ENCODE data around the gene SLX9. TPM values are rescaled to one million over a fixed set of nuclear protein-coding genes. Genes with fewer than 3 reads are reported as not detected.
"Not testable (repeated sequence)": the region's sequence is repeated elsewhere in the genome, so short reads cannot be mapped to it uniquely, and the experiment has no call there.

The SLX9 gene
- total RNA-seq, 1 experiment from 2014 or later, result 12.2 TPM

GRCh38 chr21:44911068-44911383 is 28.8 kb upstream of the SLX9 start:
- H3K9me3 ChIP-seq (ENCODE audit: low read length), result no peaks in the 10 kb centered on the region
- no peaks in the 10 kb centered on the region for H3K27me3 ChIP-seq (ENCODE audit: low read length)
- H3K9me2 ChIP-seq (replicated peaks; ENCODE audit: insufficient read depth, low read length), result no peaks in the 10 kb centered on the region
- peaks cover 84% of the 10 kb centered on the region for H3K4me1 ChIP-seq (ENCODE audit: low read length)
- no peak for DNase-seq
- H4K20me1 ChIP-seq (ENCODE audit: insufficient read depth, low read depth, low read length), result no peaks in the 10 kb centered on the region; the same call in 1 of the 2 replicates
- no peak overlapping the region for H3K4me3 ChIP-seq (ENCODE audit: low read length)
- H2AFZ ChIP-seq (ENCODE audit: low read length), result no peak overlapping the region
- peaks cover 37% of the 10 kb centered on the region for H3K79me2 ChIP-seq (ENCODE audit: low read length)
- H3K4me2 ChIP-seq (ENCODE audit: low read depth, low read length, poor library complexity, severe bottlenecking), result peak overlapping the region; percentile 52
- peak overlapping the region; percentile 47 for H3K9ac ChIP-seq (ENCODE audit: low read length)
- H3K27ac ChIP-seq (ENCODE audit: low read length), result peak overlapping the region; percentile 81
- peaks cover 10% of the 10 kb centered on the region; the same call in 1 of the 2 replicates for H3K36me3 ChIP-seq (ENCODE audit: insufficient read depth, low read length)

GRCh38 chr21:44911384-44912157 is 28.3 kb upstream of the SLX9 start:
- H3K4me1 ChIP-seq (ENCODE audit: low read length), result peaks cover 88% of the 10 kb centered on the region
- H3K27ac ChIP-seq (ENCODE audit: low read length), result peak overlapping the region; percentile 81
- H3K79me2 ChIP-seq (ENCODE audit: low read length), result peaks cover 37% of the 10 kb centered on the region
- no peaks in the 10 kb centered on the region for H3K27me3 ChIP-seq (ENCODE audit: low read length)
- DNase-seq, result peak; percentile 83
- peaks cover 10% of the 10 kb centered on the region; the same call in 1 of the 2 replicates for H3K36me3 ChIP-seq (ENCODE audit: insufficient read depth, low read length)
- H3K9me2 ChIP-seq (replicated peaks; ENCODE audit: insufficient read depth, low read length), result no peaks in the 10 kb centered on the region
- peak overlapping the region; percentile 52 for H3K4me2 ChIP-seq (ENCODE audit: low read depth, low read length, poor library complexity, severe bottlenecking)
- H3K9me3 ChIP-seq (ENCODE audit: low read length), result no peaks in the 10 kb centered on the region
- peak overlapping the region; percentile 47 for H3K9ac ChIP-seq (ENCODE audit: low read length)
- peak overlapping the region; percentile 5; the same call in 1 of the 2 replicates for H3K4me3 ChIP-seq (ENCODE audit: low read length)
- H4K20me1 ChIP-seq (ENCODE audit: insufficient read depth, low read depth, low read length), result no peaks in the 10 kb centered on the region; the same call in 1 of the 2 replicates
- H2AFZ ChIP-seq (ENCODE audit: low read length), result no peak overlapping the region

- H3K4me2 ChIP-seq (ENCODE audit: low read depth, low read length, poor library complexity, severe bottlenecking), result peak overlapping the region; percentile 52
Measured at GRCh38 chr21:44912158-44912473, 27.7 kb upstream of the SLX9 start.

GRCh38 chr21:44912506-44913412 is 27.1 kb upstream of the SLX9 start:
- peak overlapping the region; percentile 70 for H3K9ac ChIP-seq (ENCODE audit: low read length)
- H3K4me1 ChIP-seq (ENCODE audit: low read length), result peaks cover 93% of the 10 kb centered on the region
- not testable (repeated sequence) for H3K27me3 ChIP-seq (ENCODE audit: low read length); H2AFZ ChIP-seq (ENCODE audit: low read length); H3K36me3 ChIP-seq (ENCODE audit: insufficient read depth, low read length); H4K20me1 ChIP-seq (ENCODE audit: insufficient read depth, low read depth, low read length); H3K9me2 ChIP-seq (replicated peaks; ENCODE audit: insufficient read depth, low read length); DNase-seq; H3K9me3 ChIP-seq (ENCODE audit: low read length)
- peak overlapping the region; percentile 69 for H3K4me2 ChIP-seq (ENCODE audit: low read depth, low read length, poor library complexity, severe bottlenecking)
- H3K79me2 ChIP-seq (ENCODE audit: low read length), result peaks cover 48% of the 10 kb centered on the region
- peak overlapping the region; percentile 45; the same call in 1 of the 2 replicates for H3K4me3 ChIP-seq (ENCODE audit: low read length)
- peak overlapping the region; percentile 83 for H3K27ac ChIP-seq (ENCODE audit: low read length)

More at GRCh38 chr21:44912158-44912473, 27.7 kb upstream of the SLX9 start:
- H3K9me2 ChIP-seq (replicated peaks; ENCODE audit: insufficient read depth, low read length), result no peaks in the 10 kb centered on the region
- H3K9me3 ChIP-seq (ENCODE audit: low read length), result no peaks in the 10 kb centered on the region
- H3K4me3 ChIP-seq (ENCODE audit: low read length), result peak overlapping the region; percentile 5; the same call in 1 of the 2 replicates
- peaks cover 42% of the 10 kb centered on the region for H3K79me2 ChIP-seq (ENCODE audit: low read length)
- peaks cover 93% of the 10 kb centered on the region for H3K4me1 ChIP-seq (ENCODE audit: low read length)
- peak overlapping the region; percentile 47 for H3K9ac ChIP-seq (ENCODE audit: low read length)
- no peaks in the 10 kb centered on the region for H3K27me3 ChIP-seq (ENCODE audit: low read length)
- DNase-seq, result no peak
- no peaks in the 10 kb centered on the region; the same call in 1 of the 2 replicates for H4K20me1 ChIP-seq (ENCODE audit: insufficient read depth, low read depth, low read length)
- peaks cover 9% of the 10 kb centered on the region; the same call in 1 of the 2 replicates for H3K36me3 ChIP-seq (ENCODE audit: insufficient read depth, low read length)
- peak overlapping the region; percentile 81 for H3K27ac ChIP-seq (ENCODE audit: low read length)
- no peak overlapping the region for H2AFZ ChIP-seq (ENCODE audit: low read length)

GRCh38 chr21:44913425-44914175 is 26.2 kb upstream of the SLX9 start:
- Histone ChIP-seq H3K79me2 (ENCODE audit: low read length) (peaks cover 57% of the 10 kb centered on the region), H3K27me3 (ENCODE audit: low read length) (no peaks in the 10 kb centered on the region), H3K9me3 (ENCODE audit: low read length) (no peaks in the 10 kb centered on the region), H3K36me3 (ENCODE audit: insufficient read depth, low read length) (peaks cover 9% of the 10 kb centered on the region; the same call in 1 of the 2 replicates), H2AFZ (ENCODE audit: low read length) (no peak overlapping the region), H3K9me2 (replicated peaks; ENCODE audit: insufficient read depth, low read length) (no peaks in the 10 kb centered on the region), H3K4me1 (ENCODE audit: low read length) (peaks cover 94% of the 10 kb centered on the region), H4K20me1 (ENCODE audit: insufficient read depth, low read depth, low read length) (peaks cover 6% of the 10 kb centered on the region; the same call in 1 of the 2 replicates), H3K27ac (ENCODE audit: low read length) (peak overlapping the region; percentile 83), H3K4me3 (ENCODE audit: low read length) (peak overlapping the region; percentile 45; the same call in 1 of the 2 replicates), H3K9ac (ENCODE audit: low read length) (peak overlapping the region; percentile 70), H3K4me2 (ENCODE audit: low read depth, low read length, poor library complexity, severe bottlenecking) (peak overlapping the region; percentile 69)
- no peak for DNase-seq

- peaks cover 64% of the 10 kb centered on the region for H3K79me2 ChIP-seq (ENCODE audit: low read length)
- H3K9ac ChIP-seq (ENCODE audit: low read length), result peak overlapping the region; percentile 70
- H3K4me1 ChIP-seq (ENCODE audit: low read length), result peaks cover 94% of the 10 kb centered on the region
- peak overlapping the region; percentile 69 for H3K4me2 ChIP-seq (ENCODE audit: low read depth, low read length, poor library complexity, severe bottlenecking)
- H3K4me3 ChIP-seq (ENCODE audit: low read length), result peak overlapping the region; percentile 45; the same call in 1 of the 2 replicates
- H3K9me3 ChIP-seq (ENCODE audit: low read length), result no peaks in the 10 kb centered on the region
- DNase-seq, result peak; percentile 72
- H4K20me1 ChIP-seq (ENCODE audit: insufficient read depth, low read depth, low read length), result peaks cover 11% of the 10 kb centered on the region; the same call in 1 of the 2 replicates
- H3K36me3 ChIP-seq (ENCODE audit: insufficient read depth, low read length), result peaks cover 9% of the 10 kb centered on the region; the same call in 1 of the 2 replicates
- H3K9me2 ChIP-seq (replicated peaks; ENCODE audit: insufficient read depth, low read length), result no peaks in the 10 kb centered on the region
- H3K27me3 ChIP-seq (ENCODE audit: low read length), result no peaks in the 10 kb centered on the region
- H2AFZ ChIP-seq (ENCODE audit: low read length), result no peak overlapping the region
- H3K27ac ChIP-seq (ENCODE audit: low read length), result peak overlapping the region; percentile 83
Measured at GRCh38 chr21:44914176-44914874, 25.5 kb upstream of the SLX9 start.

- Histone ChIP-seq H3K4me2 (ENCODE audit: low read depth, low read length, poor library complexity, severe bottlenecking) (no peak overlapping the region), H3K9me3 (ENCODE audit: low read length) (no peaks in the 10 kb centered on the region), H2AFZ (ENCODE audit: low read length) (no peak overlapping the region), H3K9ac (ENCODE audit: low read length) (no peak overlapping the region), H3K79me2 (ENCODE audit: low read length) (peaks cover 81% of the 10 kb centered on the region), H4K20me1 (ENCODE audit: insufficient read depth, low read depth, low read length) (peaks cover 12% of the 10 kb centered on the region; the same call in 1 of the 2 replicates), H3K4me3 (ENCODE audit: low read length) (no peak overlapping the region), H3K4me1 (ENCODE audit: low read length) (peaks cover 79% of the 10 kb centered on the region), H3K9me2 (replicated peaks; ENCODE audit: insufficient read depth, low read length) (no peaks in the 10 kb centered on the region), H3K36me3 (ENCODE audit: insufficient read depth, low read length) (peaks cover 5% of the 10 kb centered on the region; the same call in 1 of the 2 replicates), H3K27me3 (ENCODE audit: low read length) (no peaks in the 10 kb centered on the region), H3K27ac (ENCODE audit: low read length) (no peak overlapping the region)
- DNase-seq, result no peak
Measured at GRCh38 chr21:44916965-44917364, 22.9 kb upstream of the SLX9 start.

Measured in Karpas-422 (cell line).